ENCODE measurements around the gene MYL3. TPM values are rescaled to one million over a fixed set of nuclear protein-coding genes. Genes with fewer than 3 reads are reported as not detected.

The MYL3 gene
- total and polyA plus RNA-seq, 4 donors: 1.9 to 4.1 (median 2.6) TPM

GRCh38 chr3:46838301-46838700, 24.9 kb downstream of the MYL3 start:
- no peak for DNase-seq
- H3K27me3 ChIP-seq (ENCODE audit: control insufficient read depth in 3 of 3, insufficient read depth in 3 of 3, low read length in 2 of 3): no peaks in the 10 kb centered on the region
- no peak for ATAC-seq (ENCODE audit: insufficient read depth, low FRiP score)
- H3K4me3 ChIP-seq: no peak overlapping the region
- H3K27ac ChIP-seq (ENCODE audit: low read depth in 1 of 2, low read length in 1 of 2): no peak overlapping the region
- peaks cover 0 to 6% (median 0%) of the 10 kb centered on the region in 4 donors for H3K36me3 ChIP-seq (ENCODE audit: control insufficient read depth in 4 of 4, insufficient read depth in 4 of 4, low read length in 4 of 4)
- no peak overlapping the region for H3K9ac ChIP-seq (ENCODE audit: insufficient read depth in 1 of 2, low read length in 2 of 2)
- no peaks in the 10 kb centered on the region for H3K4me1 ChIP-seq (ENCODE audit: control insufficient read depth in 5 of 5, insufficient read depth in 5 of 5, low read length in 5 of 5)
- TF ChIP-seq, protein P1, sequence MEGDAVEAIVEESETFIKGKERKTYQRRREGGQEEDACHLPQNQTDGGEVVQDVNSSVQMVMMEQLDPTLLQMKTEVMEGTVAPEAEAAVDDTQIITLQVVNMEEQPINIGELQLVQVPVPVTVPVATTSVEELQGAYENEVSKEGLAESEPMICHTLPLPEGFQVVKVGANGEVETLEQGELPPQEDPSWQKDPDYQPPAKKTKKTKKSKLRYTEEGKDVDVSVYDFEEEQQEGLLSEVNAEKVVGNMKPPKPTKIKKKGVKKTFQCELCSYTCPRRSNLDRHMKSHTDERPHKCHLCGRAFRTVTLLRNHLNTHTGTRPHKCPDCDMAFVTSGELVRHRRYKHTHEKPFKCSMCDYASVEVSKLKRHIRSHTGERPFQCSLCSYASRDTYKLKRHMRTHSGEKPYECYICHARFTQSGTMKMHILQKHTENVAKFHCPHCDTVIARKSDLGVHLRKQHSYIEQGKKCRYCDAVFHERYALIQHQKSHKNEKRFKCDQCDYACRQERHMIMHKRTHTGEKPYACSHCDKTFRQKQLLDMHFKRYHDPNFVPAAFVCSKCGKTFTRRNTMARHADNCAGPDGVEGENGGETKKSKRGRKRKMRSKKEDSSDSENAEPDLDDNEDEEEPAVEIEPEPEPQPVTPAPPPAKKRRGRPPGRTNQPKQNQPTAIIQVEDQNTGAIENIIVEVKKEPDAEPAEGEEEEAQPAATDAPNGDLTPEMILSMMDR (IDR thresholded peaks at IDR 0.05; ENCODE audit: control extremely low read depth, extremely low read depth): no peak
- peaks cover 0 to 12% (median 7%) of the 10 kb centered on the region in 4 donors for H3K9me3 ChIP-seq (ENCODE audit: control insufficient read depth in 4 of 4, insufficient read depth in 3 of 4, low read length in 3 of 4)
- WGBS, 2 donors: 54 to 73% methylated on average over 2 of the region's 2 CpGs

- Histone ChIP-seq H3K27ac (ENCODE audit: low read depth in 1 of 2, low read length in 1 of 2) (no peak overlapping the region), H3K4me1 (ENCODE audit: control insufficient read depth in 5 of 5, insufficient read depth in 5 of 5, low read length in 5 of 5) (no peaks in the 10 kb centered on the region), H3K9ac (ENCODE audit: insufficient read depth in 1 of 2, low read length in 2 of 2) (no peak overlapping the region), H3K9me3 (ENCODE audit: control insufficient read depth in 4 of 4, insufficient read depth in 3 of 4, low read length in 3 of 4) (peaks cover 0 to 7% (median 4%) of the 10 kb centered on the region in 4 donors), H3K36me3 (ENCODE audit: control insufficient read depth in 4 of 4, insufficient read depth in 4 of 4, low read length in 4 of 4) (peaks cover 0 to 6% (median 0%) of the 10 kb centered on the region in 4 donors), H3K4me3 (no peak overlapping the region), H3K27me3 (ENCODE audit: control insufficient read depth in 3 of 3, insufficient read depth in 3 of 3, low read length in 2 of 3) (no peaks in the 10 kb centered on the region)
- DNase-seq: no peak
- TF ChIP-seq, protein P1 (IDR thresholded peaks at IDR 0.05; ENCODE audit: control extremely low read depth, extremely low read depth): no peak
- no peak for ATAC-seq (ENCODE audit: insufficient read depth, low FRiP score)
- 94 to 95% methylated on average over 4 of the region's 4 CpGs for WGBS, 2 donors
Observed at GRCh38 chr3:46835491-46835890, 27.8 kb downstream of the MYL3 start.

DNA sequence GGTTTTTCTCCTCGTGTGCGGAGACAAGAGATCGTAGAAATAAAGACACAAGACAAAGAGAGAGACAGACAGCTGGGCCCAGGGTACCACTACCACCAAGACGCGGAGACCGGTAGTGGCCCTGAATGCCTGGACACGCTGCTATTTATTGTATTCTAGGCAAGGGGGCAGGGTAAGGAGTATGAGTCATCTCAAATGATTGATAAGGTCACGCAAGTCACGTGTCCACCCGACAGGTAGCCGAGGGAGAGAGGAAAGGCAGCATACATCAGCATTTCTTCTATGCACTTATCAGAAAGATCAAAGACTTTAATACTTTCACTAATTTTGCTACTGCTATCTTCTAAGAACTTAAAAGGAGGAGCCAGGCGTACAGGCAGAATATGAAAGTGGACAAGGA, 28.2 kb downstream of the MYL3 start:
- H3K27ac ChIP-seq (ENCODE audit: low read depth in 1 of 2, low read length in 1 of 2): no peak overlapping the region
- peaks cover 0 to 5% (median 4%) of the 10 kb centered on the region in 4 donors for H3K9me3 ChIP-seq (ENCODE audit: control insufficient read depth in 4 of 4, insufficient read depth in 3 of 4, low read length in 3 of 4)
- TF ChIP-seq, protein P1 (IDR thresholded peaks at IDR 0.05; ENCODE audit: control extremely low read depth, extremely low read depth): no peak
- H3K36me3 ChIP-seq (ENCODE audit: control insufficient read depth in 4 of 4, insufficient read depth in 4 of 4, low read length in 4 of 4): peaks cover 0 to 6% (median 0%) of the 10 kb centered on the region in 4 donors
- H3K27me3 ChIP-seq (ENCODE audit: control insufficient read depth in 3 of 3, insufficient read depth in 3 of 3, low read length in 2 of 3): no peaks in the 10 kb centered on the region
- H3K9ac ChIP-seq (ENCODE audit: insufficient read depth in 1 of 2, low read length in 2 of 2): no peak overlapping the region
- DNase-seq: no peak
- no peak overlapping the region for H3K4me3 ChIP-seq
- H3K4me1 ChIP-seq (ENCODE audit: control insufficient read depth in 5 of 5, insufficient read depth in 5 of 5, low read length in 5 of 5): no peaks in the 10 kb centered on the region
- WGBS, 2 donors: 83 to 90% methylated on average over 12 of the region's 12 CpGs
- no peak for ATAC-seq (ENCODE audit: insufficient read depth, low FRiP score)
